Rectal smooth muscle tissue (tissue), 1 donor: ENCODE results near the gene NEMP1.
A peak's percentile ranks its signal among the peaks of the same experiment; 100 is the strongest.

Experiments used
- H3K27ac ChIP-seq: one replicate; pipeline ENCODE4 v1.7.0; 2013; ENCODE audit warnings: low read depth, low read length, inconsistent platforms
- H3K27me3 ChIP-seq: one replicate; pipeline ENCODE4 v1.7.0; 2013; ENCODE audit warnings: low read length; ENCODE audit not compliant: control insufficient read depth, insufficient read depth
- H3K36me3 ChIP-seq: one replicate; pipeline ENCODE4 v1.7.0; 2013; ENCODE audit warnings: low read length; ENCODE audit not compliant: control insufficient read depth, insufficient read depth
- H3K4me1 ChIP-seq: one replicate; pipeline ENCODE4 v1.7.0; 2013; ENCODE audit warnings: low read length; ENCODE audit not compliant: control insufficient read depth, insufficient read depth
- H3K4me3 ChIP-seq: one replicate; pipeline ENCODE4 v1.7.0; 2013; ENCODE audit warnings: low read length
- H3K9ac ChIP-seq: one replicate; pipeline ENCODE4 v1.7.0; 2013; ENCODE audit warnings: low read length

Gene NEMP1

GRCh38 chr12:57116580-57117281, 38.1 kb upstream of the NEMP1 start:
- H3K4me1 ChIP-seq = peaks cover 3% of the 10 kb centered on the region
- no peak overlapping the region for H3K9ac ChIP-seq
- no peak overlapping the region for H3K4me3 ChIP-seq
- no peaks in the 10 kb centered on the region for H3K27me3 ChIP-seq
- no peaks in the 10 kb centered on the region for H3K36me3 ChIP-seq
- H3K27ac ChIP-seq = no peak overlapping the region

- Histone ChIP-seq H3K27me3 (no peaks in the 10 kb centered on the region), H3K4me3 (peak overlapping the region; percentile 82), H3K27ac (peak overlapping the region; percentile 99), H3K36me3 (no peaks in the 10 kb centered on the region), H3K4me1 (peaks cover 13% of the 10 kb centered on the region), H3K9ac (peak overlapping the region; percentile 36)
Measured at GRCh38 chr12:57112492-57113294, 34.1 kb upstream of the NEMP1 start.

- H3K9ac ChIP-seq = peak within 1 kb of the TSS; percentile 36
- H3K4me1 ChIP-seq = peaks cover 16% of the 10 kb centered on the region
- peaks cover 11% of the 10 kb centered on the region for H3K36me3 ChIP-seq
- peak within 1 kb of the TSS; percentile 99 for H3K27ac ChIP-seq
- H3K4me3 ChIP-seq = peak within 1 kb of the TSS; percentile 82
- no peaks in the 10 kb centered on the region for H3K27me3 ChIP-seq
Measured at GRCh38 chr12:57111031-57111734, 32.6 kb upstream of the NEMP1 start, which contains the start of gene STAT6. TSS of gene STAT6 (minus strand) at chr12:57111362. CDS start at chr12:57108278, 3,084 bp downstream.

- H3K4me1 ChIP-seq = peaks cover 16% of the 10 kb centered on the region
- H3K27me3 ChIP-seq = no peaks in the 10 kb centered on the region
Measured at GRCh38 chr12:57110104-57111030, 31.8 kb upstream of the NEMP1 start.

GRCh38 chr12:57109207-57110103, 30.9 kb upstream of the NEMP1 start:
- peaks cover 16% of the 10 kb centered on the region for H3K4me1 ChIP-seq
- H3K27me3 ChIP-seq = no peaks in the 10 kb centered on the region
- H3K36me3 ChIP-seq = peaks cover 18% of the 10 kb centered on the region
- peak overlapping the region; percentile 82 for H3K4me3 ChIP-seq
- H3K9ac ChIP-seq = no peak overlapping the region
- peak overlapping the region; percentile 99 for H3K27ac ChIP-seq

More at GRCh38 chr12:57110104-57111030, 31.8 kb upstream of the NEMP1 start:
- Histone ChIP-seq H3K4me3 (peak overlapping the region; percentile 82), H3K27ac (peak overlapping the region; percentile 99), H3K9ac (peak overlapping the region; percentile 36), H3K36me3 (peaks cover 13% of the 10 kb centered on the region)

- Histone ChIP-seq H3K27ac (no peak overlapping the region), H3K4me1 (peaks cover 16% of the 10 kb centered on the region), H3K9ac (no peak overlapping the region)
Measured at GRCh38 chr12:57107456-57108155, 29.0 kb upstream of the NEMP1 start.

GRCh38 chr12:57106021-57106708, 27.6 kb upstream of the NEMP1 start:
- no peaks in the 10 kb centered on the region for H3K27me3 ChIP-seq
- peaks cover 21% of the 10 kb centered on the region for H3K36me3 ChIP-seq
- no peak overlapping the region for H3K9ac ChIP-seq
- peaks cover 13% of the 10 kb centered on the region for H3K4me1 ChIP-seq
- no peak overlapping the region for H3K4me3 ChIP-seq
- H3K27ac ChIP-seq = no peak overlapping the region

More at GRCh38 chr12:57107456-57108155, 29.0 kb upstream of the NEMP1 start:
- no peaks in the 10 kb centered on the region for H3K27me3 ChIP-seq
- peaks cover 21% of the 10 kb centered on the region for H3K36me3 ChIP-seq
- H3K4me3 ChIP-seq = no peak overlapping the region

GRCh38 chr12:57105011-57105753, 26.6 kb upstream of the NEMP1 start:
- Histone ChIP-seq H3K36me3 (peaks cover 21% of the 10 kb centered on the region), H3K27ac (no peak overlapping the region), H3K4me1 (peaks cover 13% of the 10 kb centered on the region)

GRCh38 chr12:57104292-57104910, 25.8 kb upstream of the NEMP1 start:
- H3K9ac ChIP-seq = no peak overlapping the region
- no peak overlapping the region for H3K4me3 ChIP-seq
- H3K27ac ChIP-seq = no peak overlapping the region
- peaks cover 26% of the 10 kb centered on the region for H3K36me3 ChIP-seq
- H3K27me3 ChIP-seq = no peaks in the 10 kb centered on the region
- peaks cover 7% of the 10 kb centered on the region for H3K4me1 ChIP-seq

More at GRCh38 chr12:57105011-57105753, 26.6 kb upstream of the NEMP1 start:
- H3K9ac ChIP-seq = no peak overlapping the region
- H3K27me3 ChIP-seq = no peaks in the 10 kb centered on the region
- no peak overlapping the region for H3K4me3 ChIP-seq
